GM12892 (cell line): ENCODE measurements around the gene TERB1.

Source experiments
- POLR2A ChIP-seq: IDR thresholded peaks from 2 replicates; pipeline ENCODE4 v1.6.1; 2011; ENCODE audit warnings: low read depth, low read length, control low read depth
- POLR2AphosphoS5 ChIP-seq: IDR thresholded peaks from 2 replicates; pipeline ENCODE4 v1.6.1; 2011; ENCODE audit warnings: low read depth, low read length, control low read depth

DNA sequence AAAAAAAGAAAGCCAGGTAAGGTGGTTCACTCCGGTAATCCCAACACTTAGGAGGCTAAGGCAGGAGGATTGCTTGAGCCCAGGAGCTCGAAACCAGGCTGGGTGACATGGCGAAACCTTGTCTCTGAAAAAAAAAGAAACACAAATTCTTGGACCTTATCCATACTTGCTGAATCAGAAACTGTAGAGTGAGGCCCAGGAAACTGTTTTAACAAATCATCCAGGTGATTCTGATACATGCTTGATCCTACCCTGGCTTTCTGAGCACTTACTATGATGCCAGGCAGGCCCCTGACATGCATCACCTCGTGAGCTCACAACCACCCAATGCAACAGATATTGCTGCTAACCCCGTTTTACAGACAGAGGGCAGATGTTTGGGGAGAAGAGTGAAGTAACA, 33.4 kb upstream of the TERB1 start:
- TF ChIP-seq POLR2A (no peak), POLR2AphosphoS5 (no peak)
